H1 (cell line): ENCODE measurements around the gene CD300LF. TPM values are rescaled to one million over a fixed set of nuclear protein-coding genes. Genes with fewer than 3 reads are reported as not detected.

ENCODE experiments used
- ASH2L ChIP-seq: fragments of 200-600, 300-600 bp; sonication (generic); IDR thresholded peaks from one replicate; pipeline ENCODE4 v1.7.1; 2017; ENCODE audit warnings: low read length
- BCL11A ChIP-seq, 2 experiments: IDR thresholded peaks; one replicate each; pipeline ENCODE4 v1.6.1; 2011; ENCODE audit warnings: low read depth in 2 of 2, low read length in 2 of 2, mild to moderate bottlenecking in 2 of 2
- CBX5 ChIP-seq: fragments of 300-800, 300-1000 bp; sonication (generic); IDR thresholded peaks from 2 replicates; pipeline ENCODE4 v1.7.1; 2016; ENCODE audit warnings: antibody characterized with exemption, low read length, low read depth
- E2F6 ChIP-seq: IDR thresholded peaks from 2 replicates; pipeline ENCODE4 v1.6.1; 2012; ENCODE audit warnings: inconsistent platforms
- EZH2 ChIP-seq: fragments of 200-600 bp; sonication (generic); IDR thresholded peaks from 2 replicates; pipeline ENCODE4 v1.7.1; 2012; ENCODE audit warnings: low read depth, mild to moderate bottlenecking, moderate library complexity, low read length, inconsistent platforms; ENCODE audit not compliant: severe bottlenecking
- GTF2F1 ChIP-seq: IDR thresholded peaks from 2 replicates; pipeline ENCODE4 v1.6.1; 2012; ENCODE audit warnings: low read depth, low read length, improper control_type of control experiment, borderline replicate concordance
- JUN ChIP-seq: IDR thresholded peaks from 2 replicates; pipeline ENCODE4 v1.6.1; 2011; ENCODE audit warnings: low read depth, mild to moderate bottlenecking, improper control_type of control experiment, low read length
- NRF1 ChIP-seq: IDR thresholded peaks from 2 replicates; pipeline ENCODE4 v1.6.1; 2011; ENCODE audit warnings: mild to moderate bottlenecking, low read depth, low read length, improper control_type of control experiment
- RXRA ChIP-seq: IDR thresholded peaks from 2 replicates; pipeline ENCODE4 v1.6.1; 2011; ENCODE audit warnings: low read depth, mild to moderate bottlenecking, low read length, moderate library complexity; ENCODE audit not compliant: insufficient read depth
- polyA plus RNA-seq, 7 experiments: library from polyadenylated mRNA; depleted of rRNA in 3 of 7; stranded (reverse) in 5 of 7; unstranded in 2 of 7; fragments of >200 nt in 5 of 7; fragments of 200-250 nt in 2 of 7; gene quantifications; 1 replicate in 5 of 7; 2 replicates in 1 of 7; 4 replicates in 1 of 7; pipeline versions ENCODE4 v1.2.1 to v1.2.3, GENCODE V29; 2011 to 2013; ENCODE audit warnings: missing spikeins in 2 of 7, mixed read lengths in 2 of 7
- total RNA-seq: library from RNA; stranded (reverse); fragmentation: NEBNext Ultra II Directional; extraction: Animal tissue kit (Norgen Biotek cat#: 25700); gene quantifications from 2 replicates; pipeline ENCODE4 v1.2.1, GENCODE V29; 2021

The CD300LF gene
- total and polyA plus RNA-seq, 2 of the 8 experiments (the other 6 are each of a cell fraction or from before 2014, with no cell fraction given): not detected

DNA sequence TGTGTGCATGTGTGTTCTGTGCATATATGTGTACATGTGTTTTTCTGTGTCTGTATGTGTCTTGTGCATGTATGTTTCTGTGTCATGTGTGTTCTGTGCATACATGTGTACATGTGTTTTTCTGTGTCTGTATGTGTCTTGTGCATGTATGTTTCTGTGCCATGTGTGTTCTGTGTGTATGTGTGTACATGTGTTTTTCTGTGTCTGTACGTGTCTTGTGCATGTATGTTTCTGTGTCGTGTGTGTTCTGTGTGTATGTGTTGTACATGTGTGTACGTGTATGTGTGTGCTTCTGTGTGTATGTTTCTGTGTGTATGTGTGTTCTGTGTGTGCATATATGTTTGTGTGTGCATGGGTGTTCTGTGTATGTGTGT, 16.0 kb upstream of the CD300LF start (continued):
- TF ChIP-seq RXRA (no peak), EZH2 (no peak), NRF1 (no peak), BCL11A (IDR thresholded peaks at IDR 0.05; ENCODE audit: low read depth in 2 of 2, low read length in 2 of 2) (no peak), JUN (no peak), ASH2L (no peak), CBX5 (no peak), GTF2F1 (no peak), E2F6 (no peak)
